Testis (tissue), 3 donors: ENCODE data around the gene PAQR4. TPM values are rescaled to one million over a fixed set of nuclear protein-coding genes. Genes with fewer than 3 reads are reported as not detected.
"Not testable (repeated sequence)": the region's sequence is repeated elsewhere in the genome, so short reads cannot be mapped to it uniquely, and the experiment has no call there.

ENCODE experiments used
- DNase-seq: peaks from one replicate; pipeline ENCODE4 v3.0.0-alpha.2; 2019
- H3K27ac ChIP-seq, 2 donors: fragments of 200-600 bp; sonication (generic); one replicate each; pipeline ENCODE4 v1.5.1; 2019
- H3K27me3 ChIP-seq: fragments of 200-600 bp; sonication (generic); one replicate; pipeline ENCODE4 v1.5.1; 2019
- H3K36me3 ChIP-seq: fragments of 200-600 bp; sonication (generic); one replicate; pipeline ENCODE4 v1.5.1; 2017; ENCODE audit warnings: low read depth; ENCODE audit errors: missing control alignments
- H3K4me1 ChIP-seq: fragments of 200-600 bp; sonication (generic); one replicate; pipeline ENCODE4 v1.5.1; 2019
- H3K4me3 ChIP-seq, 2 donors: fragments of 200-600 bp; sonication (generic); one replicate each; pipeline ENCODE4 v1.5.1; 2017 to 2019
- H3K9me3 ChIP-seq: fragments of 200-600 bp; sonication (generic); one replicate; pipeline ENCODE4 v1.5.1; 2017
- POLR2A ChIP-seq: fragments of 450-650 bp; IDR thresholded peaks from one replicate; pipeline ENCODE4 v1.6.1; 2017; ENCODE audit warnings: antibody characterized with exemption, mild to moderate bottlenecking, moderate library complexity
- WGBS, 2 donors: methylation state at CpG; one replicate each; pipeline ENCODE4 v1.1.5; 2018; 5-methylcytosine and 5-hydroxymethylcytosine counted together
- intact Hi-C: fragments of 100-400 bp; cut with DNase I; formaldehyde crosslinking; loops from one replicate; pipeline ENCODE4 v1.15.1; 2023; ENCODE audit warnings: low total_unique reads
- polyA plus RNA-seq: library from polyadenylated mRNA; stranded (reverse); fragments of 350-450 nt; fragmentation: Illumina TruSeq; extraction: RNeasy Lipid Tissue Mini Kit (QIAGEN cat#74804); gene quantifications from one replicate; pipeline ENCODE4 v1.2.3, GENCODE V29; 2014; ENCODE audit warnings: low read depth, low replicate concordance; ENCODE audit not compliant: insufficient read depth
- total RNA-seq, 2 donors: library from RNA; depleted of rRNA; stranded (reverse); fragments of >200 nt; gene quantifications; one replicate each; pipeline ENCODE4 v1.2.3, GENCODE V29; 2016
- TF ChIP-seq, protein P1 (sequence below), 3 experiments: fragments of 450-650 bp in 2 of 3; fragments of 200-600 bp in 1 of 3; sonication (generic) in 1 of 3; IDR thresholded peaks; one replicate each; pipeline ENCODE4 v1.5.1; 2016 to 2019; ENCODE audit warnings: antibody characterized with exemption in 3 of 3, mild to moderate bottlenecking in 2 of 3, moderate library complexity in 1 of 3

The PAQR4 gene
- total and polyA plus RNA-seq, 3 donors from 2014 or later, result 6.2 to 7.1 (median 6.4) TPM

DNA sequence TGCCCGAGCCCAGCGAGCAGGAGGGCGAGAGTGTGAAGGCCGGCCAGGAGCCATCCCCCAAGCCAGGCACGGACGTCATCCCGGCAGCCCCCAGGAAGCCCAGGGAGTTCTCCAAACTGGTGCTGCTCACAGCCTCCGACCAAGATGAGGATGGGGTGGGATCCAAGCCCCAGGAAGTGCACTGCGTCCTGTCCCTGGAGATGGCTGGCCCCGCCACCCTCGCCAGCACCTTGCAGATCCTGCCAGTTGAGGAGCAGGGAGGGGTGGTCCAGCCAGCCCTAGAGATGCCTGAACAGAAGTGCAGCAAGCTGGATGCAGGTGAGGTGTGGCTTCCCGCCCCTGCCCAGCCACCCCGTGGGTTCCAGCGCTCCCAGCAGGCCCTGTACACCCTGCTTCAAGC is 39.5 kb upstream of the PAQR4 start:
- no peak overlapping the region for H3K27ac ChIP-seq
- no peaks in the 10 kb centered on the region for H3K27me3 ChIP-seq
- no peaks in the 10 kb centered on the region for H3K9me3 ChIP-seq
- no peak for TF ChIP-seq POLR2A
- TF ChIP-seq, protein P1, sequence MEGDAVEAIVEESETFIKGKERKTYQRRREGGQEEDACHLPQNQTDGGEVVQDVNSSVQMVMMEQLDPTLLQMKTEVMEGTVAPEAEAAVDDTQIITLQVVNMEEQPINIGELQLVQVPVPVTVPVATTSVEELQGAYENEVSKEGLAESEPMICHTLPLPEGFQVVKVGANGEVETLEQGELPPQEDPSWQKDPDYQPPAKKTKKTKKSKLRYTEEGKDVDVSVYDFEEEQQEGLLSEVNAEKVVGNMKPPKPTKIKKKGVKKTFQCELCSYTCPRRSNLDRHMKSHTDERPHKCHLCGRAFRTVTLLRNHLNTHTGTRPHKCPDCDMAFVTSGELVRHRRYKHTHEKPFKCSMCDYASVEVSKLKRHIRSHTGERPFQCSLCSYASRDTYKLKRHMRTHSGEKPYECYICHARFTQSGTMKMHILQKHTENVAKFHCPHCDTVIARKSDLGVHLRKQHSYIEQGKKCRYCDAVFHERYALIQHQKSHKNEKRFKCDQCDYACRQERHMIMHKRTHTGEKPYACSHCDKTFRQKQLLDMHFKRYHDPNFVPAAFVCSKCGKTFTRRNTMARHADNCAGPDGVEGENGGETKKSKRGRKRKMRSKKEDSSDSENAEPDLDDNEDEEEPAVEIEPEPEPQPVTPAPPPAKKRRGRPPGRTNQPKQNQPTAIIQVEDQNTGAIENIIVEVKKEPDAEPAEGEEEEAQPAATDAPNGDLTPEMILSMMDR (IDR thresholded peaks at IDR 0.05), result no peak
- WGBS, 2 donors, result 90 to 97% methylated on average over 12 to 13 of the region's 14 CpGs
- no peak overlapping the region for H3K4me3 ChIP-seq
- peaks cover 9% of the 10 kb centered on the region for H3K4me1 ChIP-seq
- no peak for DNase-seq
- H3K36me3 ChIP-seq, result no peaks in the 10 kb centered on the region
- intact Hi-C loops, result no loop called here

- Histone ChIP-seq H3K4me1 (peaks cover 9% of the 10 kb centered on the region), H3K9me3 (no peaks in the 10 kb centered on the region), H3K4me3 (no peak overlapping the region), H3K36me3 (no peaks in the 10 kb centered on the region), H3K27ac (no peak overlapping the region), H3K27me3 (no peaks in the 10 kb centered on the region)
- intact Hi-C loops, result no loop called here
- 92 to 96% methylated on average over 10 to 15 of the region's 15 CpGs for WGBS, 2 donors
- TF ChIP-seq, protein P1 (IDR thresholded peaks at IDR 0.05), result no peak
- no peak for TF ChIP-seq POLR2A
- DNase-seq, result no peak
Observed at GRCh38 chr16:2930236-2930635, 38.9 kb upstream of the PAQR4 start.

DNA sequence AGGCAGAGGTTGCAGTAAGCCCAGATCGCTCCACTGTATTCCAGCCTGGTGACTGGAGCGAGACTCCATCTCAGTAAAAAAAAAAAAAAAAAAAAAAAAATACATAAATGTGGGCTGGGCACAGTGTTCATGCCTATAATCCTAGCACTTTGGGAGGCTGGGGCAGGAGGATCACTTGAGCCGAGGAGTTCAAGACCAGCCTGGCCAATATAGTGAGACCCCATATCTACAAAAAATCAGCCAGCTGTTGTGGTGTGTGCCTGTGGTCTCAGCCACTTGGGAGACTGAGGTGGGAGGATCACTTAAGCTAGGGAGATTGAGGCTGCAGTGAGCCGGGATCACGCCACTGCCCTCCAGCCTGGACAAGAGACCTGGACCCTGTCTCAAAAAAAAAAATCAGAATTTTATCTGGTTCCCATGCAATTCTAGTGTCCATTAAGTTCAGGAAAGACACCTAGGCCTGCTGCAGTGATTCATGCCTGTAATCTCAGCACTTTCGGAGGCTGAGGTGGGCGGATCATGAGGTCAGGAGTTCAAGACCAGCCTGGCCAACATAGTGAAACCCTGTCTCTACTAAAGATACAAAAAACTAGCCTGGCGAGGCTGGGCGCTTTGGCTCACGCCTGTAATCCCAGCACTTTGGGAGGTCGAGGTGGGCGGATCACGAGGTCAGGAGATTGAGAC is 37.8 kb upstream of the PAQR4 start:
- intact Hi-C loops, H3K4me3 ChIP-seq, H3K9me3 ChIP-seq, H3K4me1 ChIP-seq, DNase-seq, H3K27me3 ChIP-seq, H3K36me3 ChIP-seq, H3K27ac ChIP-seq: not testable (repeated sequence)
- 86 to 88% methylated on average over 12 to 13 of the region's 13 CpGs for WGBS, 2 donors

- H3K4me1 ChIP-seq, result no peaks in the 10 kb centered on the region
- no peak overlapping the region for H3K27ac ChIP-seq
- H3K36me3 ChIP-seq, result no peaks in the 10 kb centered on the region
- no peak overlapping the region for H3K4me3 ChIP-seq
- TF ChIP-seq, protein P1 (IDR thresholded peaks at IDR 0.05), result no peak
- TF ChIP-seq POLR2A, result no peak
- no peaks in the 10 kb centered on the region for H3K27me3 ChIP-seq
- intact Hi-C loops, result no loop called here
- H3K9me3 ChIP-seq, result no peaks in the 10 kb centered on the region
- DNase-seq, result no peak
- 92% methylated on average over 30 of the region's 30 CpGs; no CpG with 5 or more reads in 1 of the 2 donors for WGBS, 2 donors
Observed at GRCh38 chr16:2933136-2933535, 36.0 kb upstream of the PAQR4 start.

DNA sequence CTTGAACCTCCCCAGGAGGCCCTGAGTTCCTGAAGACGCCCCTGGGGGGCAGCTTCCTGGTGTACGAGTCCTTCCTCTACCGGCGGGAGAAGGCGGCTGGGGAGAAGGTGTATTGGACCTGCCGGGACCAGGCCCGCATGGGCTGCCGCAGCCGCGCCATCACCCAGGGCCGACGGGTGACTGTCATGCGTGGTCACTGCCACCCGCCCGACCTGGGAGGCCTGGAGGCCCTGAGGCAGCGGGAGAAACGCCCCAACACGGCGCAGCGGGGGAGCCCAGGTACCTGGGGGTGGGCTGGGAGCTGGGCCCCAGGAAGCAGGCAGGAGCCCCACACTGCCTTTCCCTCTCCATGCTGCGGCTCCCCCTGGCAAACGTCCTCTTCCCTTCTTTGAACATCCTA is 35.4 kb upstream of the PAQR4 start:
- no peaks in the 10 kb centered on the region for H3K4me1 ChIP-seq
- no peaks in the 10 kb centered on the region for H3K9me3 ChIP-seq
- no peak overlapping the region for H3K4me3 ChIP-seq
- WGBS, 2 donors, result 80 to 89% methylated on average over 2 to 22 of the region's 22 CpGs
- no peak for TF ChIP-seq POLR2A
- TF ChIP-seq, protein P1 (IDR thresholded peaks at IDR 0.05), result no peak
- H3K27ac ChIP-seq, result no peak overlapping the region
- no peaks in the 10 kb centered on the region for H3K36me3 ChIP-seq
- intact Hi-C loops, result no loop called here
- no peak for DNase-seq
- H3K27me3 ChIP-seq, result no peaks in the 10 kb centered on the region
